NCI-H1092 treated with DMSO at 0.1 percent for 48 hours (cell line): Measurements from ENCODE around the gene S100A3.
"Not testable (repeated sequence)": the region's sequence is repeated elsewhere in the genome, so short reads cannot be mapped to it uniquely, and the experiment has no call there.

ENCODE experiments used
- DNase-seq: peaks from one replicate; lab custom pipeline; 2025; lab: John Stamatoyannopoulos, UW

Gene S100A3

DNA sequence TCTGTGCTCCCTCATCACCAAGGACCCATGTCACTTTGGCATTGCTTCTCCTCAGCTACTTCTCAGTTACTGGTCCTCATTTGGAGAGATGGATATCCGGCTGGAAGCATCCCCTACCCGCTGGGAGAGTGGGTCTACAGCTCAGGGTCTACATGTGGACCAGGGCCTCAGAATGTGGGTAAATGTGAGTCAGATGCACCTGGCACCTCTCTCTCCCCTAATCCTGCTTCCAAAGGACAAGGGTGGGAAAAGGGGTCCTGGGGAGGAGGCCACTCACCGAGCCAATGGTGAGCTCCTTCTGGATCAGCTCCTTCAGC is 14.2 kb downstream of the S100A3 start:
- no peak for DNase-seq

- no peak for DNase-seq
These were observed 14.7 kb downstream of the S100A3 start for GRCh38 chr1:153534226-153534924.

- DNase-seq: no peak
These were observed 15.3 kb downstream of the S100A3 start for GRCh38 chr1:153533689-153534201.

DNA sequence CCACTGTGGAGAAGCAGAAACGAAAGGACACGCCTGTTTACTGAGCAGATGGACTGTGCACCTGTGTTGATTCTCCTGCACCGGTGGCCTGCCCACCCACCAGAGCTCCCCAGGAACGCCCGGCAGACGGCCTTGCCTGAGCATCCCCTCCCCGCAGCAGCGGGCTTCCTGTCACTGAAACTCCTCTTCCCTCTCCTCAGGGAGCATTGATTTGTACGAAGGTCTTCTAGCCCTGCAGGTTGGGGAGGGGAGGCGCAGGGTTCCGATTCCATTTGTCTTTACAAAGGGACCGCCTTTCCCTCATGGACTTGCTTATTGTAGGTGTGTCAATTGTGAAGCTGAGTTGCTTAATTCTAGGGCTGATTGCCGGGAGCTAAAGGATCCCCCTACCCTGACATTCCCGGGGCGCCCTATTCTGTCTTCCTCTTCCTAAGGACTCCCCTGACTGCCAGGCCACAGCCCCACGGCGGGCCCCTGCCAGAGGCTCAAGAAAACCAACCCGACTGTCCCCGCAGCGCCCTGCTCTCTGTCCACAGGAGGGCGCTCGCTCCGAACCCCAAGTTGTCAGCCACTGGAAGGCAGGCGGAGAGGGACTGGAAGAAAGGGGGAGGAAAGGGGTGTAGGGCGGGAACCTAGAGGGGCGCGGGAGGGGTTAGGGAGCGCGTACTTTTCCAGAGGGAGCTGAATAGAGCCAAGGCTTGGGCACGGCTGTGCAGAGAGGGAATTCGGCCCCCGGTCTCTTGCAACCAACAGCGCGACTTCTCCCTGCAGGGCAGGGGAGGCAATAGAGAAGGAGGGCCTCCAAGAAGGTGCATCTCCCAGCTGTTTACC is 16.1 kb downstream of the S100A3 start:
- peak; percentile 84 for DNase-seq

DNA sequence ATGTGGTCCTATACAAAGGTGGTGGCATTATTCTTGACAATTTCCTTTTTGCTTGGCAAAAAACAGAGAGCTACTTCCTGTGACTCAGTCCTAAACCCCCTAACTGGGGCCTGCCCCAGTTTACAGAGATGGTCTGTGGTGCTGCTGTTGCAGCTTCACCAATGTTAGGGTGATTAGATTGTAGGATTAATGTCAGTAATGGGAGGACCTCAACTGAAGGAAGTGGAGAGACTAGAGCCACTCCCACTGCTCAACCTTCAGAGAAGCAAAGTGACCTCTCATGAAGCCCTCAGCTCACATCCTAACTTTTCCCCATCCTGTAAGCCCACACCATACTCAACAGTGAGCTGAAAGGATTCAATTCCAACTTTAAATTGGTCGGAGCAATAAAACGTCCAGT is 16.9 kb downstream of the S100A3 start:
- DNase-seq: no peak

GRCh38 chr1:153531638-153532037 is 17.4 kb downstream of the S100A3 start:
- DNase-seq: no peak

- DNase-seq: no peak
These were observed 21.4 kb downstream of the S100A3 start for GRCh38 chr1:153527683-153528040.

- no peak for DNase-seq
These were observed 21.9 kb downstream of the S100A3 start for GRCh38 chr1:153527023-153527682.

DNA sequence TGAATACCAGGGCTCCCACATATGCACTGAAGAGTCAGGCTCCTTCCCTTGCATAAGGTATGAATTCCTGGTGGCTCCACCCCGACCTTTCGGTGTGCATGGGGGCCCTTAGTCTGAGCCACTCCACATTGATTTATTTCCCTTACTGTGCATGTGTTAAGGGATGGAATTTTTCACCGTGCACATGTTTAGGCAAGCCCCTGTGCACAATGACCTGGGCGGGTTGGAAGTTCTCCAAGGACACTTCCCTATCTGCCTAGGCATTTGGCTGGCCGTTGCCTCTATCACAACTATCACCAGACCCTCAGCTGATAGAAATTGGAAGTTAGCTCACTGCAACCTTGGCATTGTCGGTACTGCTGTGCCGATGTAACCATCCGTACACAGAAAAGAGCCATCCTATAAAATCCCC is 22.9 kb downstream of the S100A3 start:
- no peak for DNase-seq

DNA sequence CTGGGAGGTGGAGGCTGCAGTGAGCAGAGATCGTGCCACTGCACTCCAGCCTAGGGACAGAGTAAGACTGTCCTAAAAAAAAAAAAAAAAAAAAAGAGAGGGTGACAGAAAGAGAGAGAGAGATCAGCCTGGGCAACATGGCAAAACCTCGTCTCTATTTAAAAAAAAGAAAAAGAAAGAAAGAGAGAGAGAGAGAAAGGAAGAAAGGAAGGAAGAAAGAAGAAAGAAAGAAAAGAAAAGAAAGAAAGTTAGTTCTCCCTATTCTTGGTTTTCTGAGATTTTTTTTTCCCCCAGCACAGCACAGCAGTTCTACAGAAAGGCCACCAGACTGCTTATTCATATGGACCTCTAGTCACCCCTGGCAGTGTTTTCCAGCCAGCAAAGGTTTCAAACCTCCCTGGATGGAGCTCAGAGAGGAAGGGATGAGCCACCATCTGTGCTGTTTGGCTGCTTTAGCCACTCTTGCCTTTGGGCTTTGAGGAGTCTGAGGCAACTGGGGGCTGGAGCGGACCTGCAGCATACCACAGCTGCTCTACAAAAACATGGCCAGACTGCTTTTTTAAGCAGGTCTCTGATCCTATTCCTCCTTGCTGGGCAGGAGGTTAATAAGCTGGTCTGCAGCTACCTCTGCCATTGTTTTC is 23.9 kb downstream of the S100A3 start:
- DNase-seq: no peak

DNA sequence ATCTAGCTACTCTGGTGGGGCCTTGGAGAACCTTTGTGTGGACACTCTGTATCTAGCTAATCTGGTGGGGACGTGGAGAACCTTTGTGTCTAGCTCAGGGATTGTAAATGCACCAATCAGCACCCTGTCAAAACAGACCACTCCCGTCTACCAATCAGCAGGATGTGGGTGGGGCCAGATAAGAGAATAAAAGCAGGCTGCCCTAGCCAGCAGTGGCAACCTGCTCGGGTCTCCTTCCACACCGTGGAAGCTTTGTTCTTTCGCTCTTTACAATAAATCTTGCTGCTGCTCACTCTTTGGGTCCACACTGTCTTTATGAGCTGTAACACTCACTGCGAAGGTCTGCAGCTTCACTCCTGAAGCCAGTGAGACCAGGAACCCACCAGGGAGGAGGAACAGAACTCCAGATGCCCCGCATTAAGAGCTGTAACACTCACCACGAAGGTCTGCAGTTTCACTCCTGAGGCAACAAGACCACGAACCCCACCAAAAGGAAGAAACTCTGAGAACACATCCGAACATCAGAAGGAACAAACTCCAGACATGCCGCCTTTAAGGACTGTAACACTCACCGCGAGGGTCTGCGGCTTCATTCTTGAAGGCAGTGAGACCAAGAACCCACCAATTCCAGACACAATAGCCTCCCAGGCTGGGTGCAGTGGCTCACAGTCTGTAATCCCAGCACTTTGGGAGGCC is 26.6 kb downstream of the S100A3 start:
- not testable (repeated sequence) for DNase-seq

- DNase-seq: not testable (repeated sequence)
These were observed 27.2 kb downstream of the S100A3 start for GRCh38 chr1:153521808-153522207.

DNA sequence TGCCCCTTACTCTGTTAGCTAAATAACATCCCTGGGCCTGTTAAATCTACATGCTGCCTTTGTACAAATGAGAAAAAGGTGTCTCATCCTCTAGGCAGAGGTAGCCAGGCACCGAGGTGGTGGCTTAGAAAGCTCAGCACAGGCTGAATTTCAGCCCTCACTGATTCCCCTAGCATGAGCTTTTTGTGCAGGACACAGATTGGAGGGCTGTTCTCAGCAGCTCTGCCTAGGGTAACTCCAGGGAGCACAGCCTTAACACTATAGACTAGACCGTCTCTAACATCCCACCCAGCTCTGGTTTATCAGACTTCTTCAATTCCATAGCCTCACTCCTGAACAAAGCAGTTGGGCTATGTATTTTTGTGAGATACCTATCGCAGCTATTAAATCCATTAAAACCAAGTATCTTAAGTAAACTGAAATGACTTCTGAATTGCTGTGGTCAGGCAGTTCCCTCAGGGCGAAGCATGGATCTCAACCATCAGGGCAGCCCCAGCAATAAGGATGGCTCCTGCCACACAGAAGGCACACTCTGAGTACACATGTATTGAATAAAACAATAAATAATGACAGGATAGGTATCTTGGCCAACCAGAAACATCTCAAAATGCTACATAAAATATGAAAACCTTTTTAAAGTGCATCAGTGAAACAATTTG is 28.1 kb downstream of the S100A3 start:
- no peak for DNase-seq

GRCh38 chr1:153520137-153520691 is 28.8 kb downstream of the S100A3 start:
- not testable (repeated sequence) for DNase-seq

DNA sequence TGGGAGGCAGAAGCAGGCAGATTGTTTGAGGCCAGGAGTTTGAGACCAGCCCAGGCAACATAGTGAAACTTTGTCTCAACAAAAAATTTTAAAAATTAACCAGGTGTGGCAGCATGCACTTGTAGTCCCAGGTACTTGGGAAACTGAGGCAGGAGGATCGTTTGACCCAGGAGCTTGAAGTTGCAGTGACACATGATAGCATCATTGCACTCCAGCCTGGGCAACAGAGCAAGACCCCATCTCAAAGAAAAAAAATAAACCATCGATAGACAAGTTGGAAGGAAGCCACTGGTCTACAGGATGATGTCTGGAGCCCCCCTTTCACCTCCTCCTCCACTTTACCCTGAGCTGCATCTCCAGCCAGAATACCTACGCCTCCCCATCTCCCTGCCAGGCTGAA is 29.8 kb downstream of the S100A3 start:
- no peak for DNase-seq

GRCh38 chr1:153515504-153516394 is 33.3 kb downstream of the S100A3 start:
- no peak for DNase-seq

DNA sequence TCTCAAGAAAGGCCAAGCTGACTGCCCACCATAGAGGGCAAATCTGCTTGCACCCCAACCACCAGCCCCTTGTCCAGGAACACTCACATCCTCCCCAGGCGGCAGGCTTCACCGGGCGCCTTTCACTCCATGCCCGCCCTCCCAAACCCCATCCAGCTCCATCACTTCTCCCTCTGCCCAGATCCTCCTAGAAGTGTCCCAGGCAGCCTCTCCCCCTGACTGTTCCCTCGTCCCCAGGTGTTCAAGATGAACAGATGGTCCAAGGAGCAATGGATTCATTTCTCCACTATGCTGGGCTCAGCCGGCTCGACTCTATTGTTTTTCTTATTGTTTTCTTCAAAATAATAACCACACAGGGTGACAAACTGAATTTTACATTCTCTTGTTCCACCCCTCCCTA is 35.4 kb downstream of the S100A3 start:
- DNase-seq: no peak

DNA sequence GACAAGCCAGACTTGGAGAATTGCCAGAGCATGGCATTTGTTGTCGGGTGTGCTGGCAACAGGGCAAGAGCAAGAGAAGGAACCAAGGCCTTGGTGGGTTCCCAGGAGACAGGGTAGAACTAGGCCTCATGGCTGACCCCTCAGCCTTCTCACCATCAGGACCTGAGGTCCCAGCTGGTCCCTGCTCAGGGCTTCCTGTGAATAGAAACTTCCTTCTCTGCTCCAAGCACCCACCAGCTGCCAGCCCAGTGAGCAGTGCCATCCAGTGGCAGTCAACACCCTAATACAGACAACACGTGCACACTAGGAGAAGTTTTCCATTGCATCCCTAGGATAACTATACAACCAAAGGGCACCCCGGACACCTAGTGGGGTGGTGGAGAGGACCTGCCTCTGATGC is 36.0 kb downstream of the S100A3 start:
- DNase-seq: no peak

DNA sequence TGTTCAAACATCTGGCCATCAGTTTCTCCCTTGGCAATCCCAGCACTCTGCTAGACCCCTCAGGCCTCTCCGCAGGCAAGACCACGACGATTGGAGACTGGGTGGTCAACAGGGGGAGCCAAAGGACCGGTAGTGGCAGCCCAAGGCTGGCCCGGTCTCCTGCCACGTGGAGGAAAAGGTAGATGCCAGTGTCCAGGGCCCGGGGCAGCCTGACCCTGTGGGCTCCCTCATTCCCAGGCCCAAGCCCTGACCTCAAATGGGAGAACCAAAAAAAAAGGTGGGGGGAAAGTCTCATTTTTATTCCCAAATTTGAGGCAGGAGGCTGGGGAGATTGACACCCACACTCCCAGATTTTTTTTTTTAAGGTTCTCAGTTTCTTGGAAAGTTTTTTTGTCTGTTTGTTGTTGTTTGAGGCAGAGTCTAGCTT is 38.1 kb downstream of the S100A3 start:
- peak; percentile 84 for DNase-seq
